ENCODE results near the gene IGFBP5.

DNA sequence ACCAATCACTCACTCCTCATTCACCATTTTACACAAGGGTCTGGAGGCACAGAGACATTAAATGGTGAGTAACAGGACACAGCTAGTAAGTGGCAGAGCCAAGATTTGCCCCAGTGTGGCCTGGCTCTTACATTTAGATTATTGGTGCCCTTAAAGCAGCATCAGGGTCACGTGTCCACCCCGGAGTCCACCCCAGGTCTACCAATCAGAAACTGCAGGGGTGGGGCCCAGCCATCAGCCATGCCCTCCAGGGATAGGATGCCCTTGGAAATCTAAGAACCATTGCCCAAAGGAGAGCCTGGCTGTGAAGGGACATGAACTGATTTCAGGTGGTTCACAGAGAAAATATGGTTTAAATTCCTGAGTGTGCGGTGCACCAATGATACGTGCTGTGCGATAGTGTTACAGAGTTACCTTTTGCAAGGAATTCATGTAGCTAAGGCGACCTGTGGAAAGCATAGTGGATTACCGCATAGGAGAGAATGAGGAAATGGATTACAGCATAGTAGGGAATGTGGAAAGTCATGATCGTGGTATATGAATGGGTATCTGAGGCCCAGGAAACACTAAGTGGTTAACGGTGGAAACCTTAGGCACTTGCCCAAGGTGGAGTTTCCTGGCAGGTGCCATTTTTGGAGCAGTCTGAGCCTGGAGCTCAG lies 17.8 kb downstream of the IGFBP5 start:
- no peak for TF ChIP-seq RAD21 (IDR thresholded peaks at IDR 0.05 in 1 of 2, conservative IDR thresholded peaks at IDR 0.05 in 1 of 2; ENCODE audit: low read depth in 2 of 2, low read length in 2 of 2)
- no peak for TF ChIP-seq GABPA (IDR thresholded peaks at IDR 0.05; ENCODE audit: borderline replicate concordance, insufficient read depth, low read length)
- TF ChIP-seq, protein P1, sequence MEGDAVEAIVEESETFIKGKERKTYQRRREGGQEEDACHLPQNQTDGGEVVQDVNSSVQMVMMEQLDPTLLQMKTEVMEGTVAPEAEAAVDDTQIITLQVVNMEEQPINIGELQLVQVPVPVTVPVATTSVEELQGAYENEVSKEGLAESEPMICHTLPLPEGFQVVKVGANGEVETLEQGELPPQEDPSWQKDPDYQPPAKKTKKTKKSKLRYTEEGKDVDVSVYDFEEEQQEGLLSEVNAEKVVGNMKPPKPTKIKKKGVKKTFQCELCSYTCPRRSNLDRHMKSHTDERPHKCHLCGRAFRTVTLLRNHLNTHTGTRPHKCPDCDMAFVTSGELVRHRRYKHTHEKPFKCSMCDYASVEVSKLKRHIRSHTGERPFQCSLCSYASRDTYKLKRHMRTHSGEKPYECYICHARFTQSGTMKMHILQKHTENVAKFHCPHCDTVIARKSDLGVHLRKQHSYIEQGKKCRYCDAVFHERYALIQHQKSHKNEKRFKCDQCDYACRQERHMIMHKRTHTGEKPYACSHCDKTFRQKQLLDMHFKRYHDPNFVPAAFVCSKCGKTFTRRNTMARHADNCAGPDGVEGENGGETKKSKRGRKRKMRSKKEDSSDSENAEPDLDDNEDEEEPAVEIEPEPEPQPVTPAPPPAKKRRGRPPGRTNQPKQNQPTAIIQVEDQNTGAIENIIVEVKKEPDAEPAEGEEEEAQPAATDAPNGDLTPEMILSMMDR (IDR thresholded peaks at IDR 0.05; ENCODE audit: control extremely low read depth in 1 of 3, insufficient read depth in 1 of 3, low read depth in 1 of 3, low read length in 3 of 3), result no peak
- TF ChIP-seq, protein P2, sequence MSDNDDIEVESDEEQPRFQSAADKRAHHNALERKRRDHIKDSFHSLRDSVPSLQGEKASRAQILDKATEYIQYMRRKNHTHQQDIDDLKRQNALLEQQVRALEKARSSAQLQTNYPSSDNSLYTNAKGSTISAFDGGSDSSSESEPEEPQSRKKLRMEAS (IDR thresholded peaks at IDR 0.05), result no peak
- no peak for TF ChIP-seq POLR2A (IDR thresholded peaks at IDR 0.05; ENCODE audit: control extremely low read depth in 1 of 2, low read depth in 2 of 2, low read length in 2 of 2)
- TF ChIP-seq BCL11A (IDR thresholded peaks at IDR 0.05; ENCODE audit: low read depth in 2 of 2, low read length in 2 of 2), result no peak
- no peak for TF ChIP-seq TAF1 (IDR thresholded peaks at IDR 0.05; ENCODE audit: low read depth, low read length)
- no peak for TF ChIP-seq POLR2AphosphoS5 (IDR thresholded peaks at IDR 0.05; ENCODE audit: low read depth, low read length)
- TF ChIP-seq HDAC6 (IDR thresholded peaks at IDR 0.05; ENCODE audit: low read depth, low read length), result no peak

All from H1 (cell line).